Measurements from ENCODE around the gene ASMTL.

DNA sequence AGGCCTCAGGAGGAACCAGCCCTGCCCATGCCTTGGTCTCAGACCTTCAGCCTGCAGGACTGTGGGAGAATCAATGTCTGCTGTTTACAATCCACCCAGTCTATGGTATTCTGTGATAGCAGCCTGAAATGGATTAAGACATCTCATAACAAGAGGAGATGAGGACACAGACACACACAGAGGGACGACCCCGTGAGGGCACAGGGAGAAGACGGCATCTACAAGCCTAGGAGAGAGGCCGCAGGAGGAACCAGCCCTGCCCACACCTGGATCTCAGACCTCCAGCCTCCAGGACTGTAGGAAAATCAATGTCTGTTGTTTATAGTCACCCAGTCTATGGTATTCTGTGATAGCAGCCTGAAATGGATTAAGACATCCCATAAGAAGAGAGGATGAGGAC, 64.1 kb downstream of the ASMTL start:
- TF ChIP-seq, protein P1, sequence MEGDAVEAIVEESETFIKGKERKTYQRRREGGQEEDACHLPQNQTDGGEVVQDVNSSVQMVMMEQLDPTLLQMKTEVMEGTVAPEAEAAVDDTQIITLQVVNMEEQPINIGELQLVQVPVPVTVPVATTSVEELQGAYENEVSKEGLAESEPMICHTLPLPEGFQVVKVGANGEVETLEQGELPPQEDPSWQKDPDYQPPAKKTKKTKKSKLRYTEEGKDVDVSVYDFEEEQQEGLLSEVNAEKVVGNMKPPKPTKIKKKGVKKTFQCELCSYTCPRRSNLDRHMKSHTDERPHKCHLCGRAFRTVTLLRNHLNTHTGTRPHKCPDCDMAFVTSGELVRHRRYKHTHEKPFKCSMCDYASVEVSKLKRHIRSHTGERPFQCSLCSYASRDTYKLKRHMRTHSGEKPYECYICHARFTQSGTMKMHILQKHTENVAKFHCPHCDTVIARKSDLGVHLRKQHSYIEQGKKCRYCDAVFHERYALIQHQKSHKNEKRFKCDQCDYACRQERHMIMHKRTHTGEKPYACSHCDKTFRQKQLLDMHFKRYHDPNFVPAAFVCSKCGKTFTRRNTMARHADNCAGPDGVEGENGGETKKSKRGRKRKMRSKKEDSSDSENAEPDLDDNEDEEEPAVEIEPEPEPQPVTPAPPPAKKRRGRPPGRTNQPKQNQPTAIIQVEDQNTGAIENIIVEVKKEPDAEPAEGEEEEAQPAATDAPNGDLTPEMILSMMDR (IDR thresholded peaks at IDR 0.05), result no peak
- no peak for TF ChIP-seq POLR2A (IDR thresholded peaks at IDR 0.05)
